Left renal cortex interstitium (tissue), 4 donors: ENCODE measurements around the gene RALGAPB. TPM values are rescaled to one million over a fixed set of nuclear protein-coding genes. Genes with fewer than 3 reads are reported as not detected.
"Not testable (repeated sequence)": the region's sequence is repeated elsewhere in the genome, so short reads cannot be mapped to it uniquely, and the experiment has no call there.

Source experiments
- DNase-seq, 4 donors: peaks; one replicate each; pipeline ENCODE4 v3.0.0-alpha.2; 2013; ENCODE audit warnings: low read depth in 4 of 4, low spot score in 2 of 4, missing footprints in 1 of 4
- polyA plus RNA-seq, 4 donors: library from polyadenylated mRNA; unstranded; fragments of 120-200 nt; gene quantifications; one replicate each; pipeline ENCODE4 v1.2.1, GENCODE V29; 2013; ENCODE audit not compliant: insufficient read length in 4 of 4

The RALGAPB gene
- polyA plus RNA-seq, 4 donors: 28.4 to 44.4 (median 38.3) TPM

GRCh38 chr20:38446441-38447209 is 26.0 kb upstream of the RALGAPB start:
- peak; percentile 65 to 85 (median 78) for DNase-seq

GRCh38 chr20:38447251-38447661 is 25.4 kb upstream of the RALGAPB start:
- DNase-seq: no peak

- DNase-seq: no peak
These were observed 24.5 kb upstream of the RALGAPB start for GRCh38 chr20:38447931-38448675.

GRCh38 chr20:38449046-38449445 is 23.6 kb upstream of the RALGAPB start:
- no peak for DNase-seq

GRCh38 chr20:38450412-38450975 is 22.1 kb upstream of the RALGAPB start:
- DNase-seq: no peak

GRCh38 chr20:38452880-38453624 is 19.6 kb upstream of the RALGAPB start:
- no peak for DNase-seq

- DNase-seq: no peak
These were observed 18.7 kb upstream of the RALGAPB start for GRCh38 chr20:38453941-38454340.

- DNase-seq: no peak
These were observed 17.8 kb upstream of the RALGAPB start for GRCh38 chr20:38454556-38455473.

- DNase-seq: no peak
These were observed 14.3 kb upstream of the RALGAPB start for GRCh38 chr20:38458314-38458713.

- peak in 1 of 4 donors; percentile 61 for DNase-seq
These were observed 12.5 kb upstream of the RALGAPB start for GRCh38 chr20:38460040-38460623.

- not testable (repeated sequence) for DNase-seq
These were observed 12.0 kb upstream of the RALGAPB start for GRCh38 chr20:38460631-38461030.

- not testable (repeated sequence) for DNase-seq
These were observed 11.5 kb upstream of the RALGAPB start for GRCh38 chr20:38461167-38461566.

GRCh38 chr20:38461569-38461968 is 11.1 kb upstream of the RALGAPB start:
- not testable (repeated sequence) for DNase-seq

GRCh38 chr20:38466171-38466570 is 6.5 kb upstream of the RALGAPB start:
- no peak for DNase-seq

GRCh38 chr20:38466983-38467382 is 5.7 kb upstream of the RALGAPB start:
- DNase-seq: no peak

GRCh38 chr20:38471245-38471644 is 1.4 kb upstream of the RALGAPB start:
- DNase-seq: no peak

- no peak for DNase-seq
These were observed 593 bp upstream of the RALGAPB start for GRCh38 chr20:38471987-38472512.

- no peak for DNase-seq
These were observed 738 bp downstream of the RALGAPB start for GRCh38 chr20:38473367-38473795.

GRCh38 chr20:38477747-38478146 is 5.1 kb downstream of the RALGAPB start:
- no peak for DNase-seq
